NOMO-1 treated with DMSO at 0.1 percent for 48 hours (cell line): Measurements from ENCODE around the gene IFT57.

ENCODE experiments used
- DNase-seq: peaks from one replicate; lab custom pipeline; 2025; ENCODE audit not compliant: unreplicated experiment; lab: John Stamatoyannopoulos, UW

The IFT57 gene

GRCh38 chr3:108127301-108127988 lies 94.8 kb downstream of the IFT57 start:
- no peak for DNase-seq

DNA sequence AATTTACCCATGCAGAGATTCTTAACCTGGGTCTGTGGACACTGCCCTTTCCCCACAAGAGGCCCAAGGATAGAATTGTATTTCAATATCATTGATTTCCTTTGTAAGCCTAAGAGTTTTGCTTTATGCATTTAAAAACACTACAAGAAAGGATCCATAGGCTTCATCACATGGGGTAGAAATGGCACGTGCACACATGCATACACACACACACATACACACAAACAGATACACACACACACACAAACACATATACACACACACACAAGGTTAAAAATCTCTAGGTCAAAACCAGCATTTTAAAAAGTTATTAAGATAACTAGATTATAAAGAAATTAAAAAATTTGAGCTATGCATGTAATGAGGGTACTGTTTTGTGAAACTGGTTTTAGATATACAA lies 95.9 kb downstream of the IFT57 start:
- no peak for DNase-seq

DNA sequence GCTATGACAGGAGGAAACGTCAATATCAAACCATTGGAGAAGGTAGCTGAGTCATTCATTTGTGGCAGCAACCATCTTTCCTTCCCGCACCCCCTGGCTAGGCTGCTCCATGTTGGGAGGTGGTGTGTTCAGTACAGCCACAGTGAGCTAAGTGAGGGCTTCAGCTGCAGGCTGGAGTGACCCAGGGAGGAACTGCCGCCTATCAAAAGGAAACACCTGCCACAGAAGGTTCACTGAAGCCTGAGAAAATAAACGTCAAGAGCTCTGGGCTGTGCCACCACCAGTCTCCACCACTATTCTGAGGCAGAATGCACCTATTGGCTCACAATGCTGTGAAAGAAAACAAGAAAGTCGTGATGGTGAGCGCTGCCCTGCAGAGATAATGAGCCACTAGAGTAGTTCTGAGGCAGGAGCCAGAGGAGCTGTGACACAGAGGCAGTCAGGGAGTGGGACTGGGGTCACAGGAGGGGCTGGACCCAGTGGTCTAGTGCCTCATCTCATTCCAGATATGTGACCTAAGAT lies 96.6 kb downstream of the IFT57 start:
- no peak for DNase-seq

- no peak for DNase-seq
Observed at GRCh38 chr3:108125153-108125543, 97.1 kb downstream of the IFT57 start.

GRCh38 chr3:108124337-108125152 lies 97.7 kb downstream of the IFT57 start:
- DNase-seq: peak; percentile 64

- no peak for DNase-seq
Observed at GRCh38 chr3:108123326-108123725, 98.9 kb downstream of the IFT57 start.

- DNase-seq: no peak
Observed at GRCh38 chr3:108122276-108122675, 99.9 kb downstream of the IFT57 start.

DNA sequence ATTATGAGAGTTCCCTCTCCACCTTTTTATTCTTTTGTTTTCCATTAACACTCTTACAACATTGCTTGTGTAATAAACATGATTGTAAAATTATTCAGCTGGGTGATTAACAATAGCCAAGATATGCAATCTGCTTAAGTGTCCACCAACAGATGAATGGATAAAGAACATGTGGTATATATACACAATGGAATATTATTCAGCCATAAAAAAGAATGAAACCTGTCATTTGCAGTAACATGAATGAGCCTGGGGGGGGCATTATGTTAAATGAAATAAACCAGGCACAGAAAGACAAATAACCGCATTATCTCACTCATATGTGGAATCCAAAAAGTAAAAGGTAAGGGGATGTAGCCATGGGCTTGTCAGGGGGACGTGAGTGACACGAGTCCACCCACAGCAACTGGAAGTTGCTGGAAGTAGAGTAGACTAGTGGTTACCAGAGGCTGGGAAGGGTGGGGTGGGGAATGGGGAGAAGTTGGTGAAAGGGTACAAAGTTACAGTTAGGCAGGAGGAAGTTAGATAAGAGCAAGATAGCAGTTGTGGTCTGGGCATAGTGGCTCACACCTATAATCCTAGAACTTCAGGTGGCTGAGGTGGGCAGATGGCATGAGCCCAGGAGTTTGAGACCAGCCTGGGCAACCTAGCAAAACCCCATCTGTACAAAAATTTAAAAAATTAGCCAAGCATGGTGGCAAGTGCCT lies 102.7 kb downstream of the IFT57 start:
- no peak for DNase-seq

- no peak for DNase-seq
Observed at GRCh38 chr3:108118038-108118768, 104.0 kb downstream of the IFT57 start.

DNA sequence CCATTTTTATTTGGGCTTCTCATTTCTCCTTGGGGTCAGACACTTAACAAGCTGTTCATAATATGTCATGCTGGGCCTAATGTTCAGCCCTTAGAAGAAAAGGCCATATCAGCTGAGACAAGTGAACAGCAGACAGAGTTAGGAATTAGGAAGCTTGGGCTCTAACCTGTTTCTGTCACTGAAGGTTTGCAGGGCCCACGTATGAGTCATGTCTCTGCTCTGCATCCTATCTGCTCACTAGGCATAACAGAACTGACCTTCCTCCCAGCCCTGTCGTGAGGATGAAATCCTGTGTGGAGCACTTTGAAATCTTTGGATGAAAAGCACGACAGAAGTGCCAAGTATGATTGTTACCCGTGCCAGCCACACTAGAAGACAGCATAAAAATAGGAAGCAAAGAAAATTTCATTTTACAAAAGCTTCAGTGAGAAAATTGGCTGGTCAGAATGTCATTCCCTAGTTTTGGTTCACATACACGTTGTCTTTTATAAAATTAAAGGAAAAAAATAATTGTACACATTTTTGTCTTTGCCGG lies 104.9 kb downstream of the IFT57 start:
- peak; percentile 21 for DNase-seq

- no peak for DNase-seq
Observed at GRCh38 chr3:108114423-108115065, 107.7 kb downstream of the IFT57 start.

GRCh38 chr3:108113975-108114374 lies 108.2 kb downstream of the IFT57 start:
- DNase-seq: no peak

GRCh38 chr3:108110934-108111333 lies 111.3 kb downstream of the IFT57 start:
- DNase-seq: no peak
